ENCODE data around the gene CSNK2A3.

DNA sequence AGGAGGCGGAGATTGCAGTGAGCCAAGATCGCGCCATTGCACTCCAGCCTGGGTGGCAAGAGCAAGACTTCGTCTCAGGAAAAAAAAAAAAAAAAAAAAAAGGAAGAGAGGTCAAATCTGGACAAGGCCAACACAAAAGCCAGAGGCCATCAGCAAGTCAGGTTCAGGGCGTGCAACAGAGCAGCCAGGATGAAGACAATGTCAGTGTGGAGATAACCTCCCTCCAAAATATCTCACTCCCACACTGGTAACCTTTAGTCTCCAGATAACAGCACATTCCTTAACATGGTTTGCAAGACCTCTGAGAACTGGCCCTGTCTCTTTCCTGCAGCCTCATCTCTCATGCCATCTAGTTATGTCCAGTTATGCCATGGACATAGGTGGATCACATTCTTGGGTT is 4.7 kb downstream of the CSNK2A3 start:
- TF ChIP-seq EZH2phosphoT487 (IDR thresholded peaks at IDR 0.05; ENCODE audit: low read depth): no peak
- no peak for TF ChIP-seq CTCF (IDR thresholded peaks at IDR 0.05; ENCODE audit: low read depth, low read length)
